Hepatic stellate cell (primary cell): ENCODE data around the gene NEU2.

Source experiments
- DNase-seq: peaks from one replicate; pipeline ENCODE4 v3.0.0; 2011; ENCODE audit warnings: low spot score

NEU2 gene

DNA sequence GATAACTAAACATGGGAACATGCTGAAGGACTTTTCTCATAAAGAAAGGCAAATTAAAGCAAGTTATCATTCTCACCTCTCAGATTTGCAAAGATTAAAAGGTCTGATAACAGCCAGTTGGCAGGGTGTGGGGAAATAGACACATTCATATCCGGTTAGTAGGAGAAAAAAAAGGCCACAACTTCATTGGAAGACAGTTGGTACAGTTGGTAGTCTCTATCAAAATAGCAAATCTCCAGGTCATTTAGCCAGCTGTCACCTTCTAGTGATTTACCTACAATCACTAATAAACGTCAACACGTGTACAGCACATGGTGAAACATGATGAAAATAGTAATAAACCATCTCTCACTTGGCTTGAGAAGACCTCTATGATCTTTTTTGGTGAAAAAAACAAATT, 44.3 kb downstream of the NEU2 start:
- no peak for DNase-seq

DNA sequence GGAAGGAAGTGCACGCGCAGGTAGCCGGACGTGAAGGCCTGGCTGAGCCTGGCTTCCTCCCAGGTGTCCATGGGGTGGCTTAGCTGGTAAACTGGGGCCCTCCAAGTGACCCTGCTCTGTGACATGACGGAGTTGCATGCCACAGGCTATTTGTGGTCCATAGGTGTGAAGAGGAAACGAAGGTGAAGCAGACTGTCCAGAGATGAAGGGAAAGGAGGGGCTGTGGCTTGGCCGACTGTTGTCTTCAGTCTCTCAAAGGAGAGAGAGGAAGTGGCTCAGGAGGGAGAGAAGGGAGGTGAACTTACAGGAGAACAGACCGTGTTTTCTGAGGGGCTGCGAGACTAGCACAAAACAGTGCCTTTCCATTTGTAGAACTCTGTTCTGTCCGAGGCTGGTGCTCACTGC, 47.0 kb downstream of the NEU2 start:
- DNase-seq, result no peak

DNA sequence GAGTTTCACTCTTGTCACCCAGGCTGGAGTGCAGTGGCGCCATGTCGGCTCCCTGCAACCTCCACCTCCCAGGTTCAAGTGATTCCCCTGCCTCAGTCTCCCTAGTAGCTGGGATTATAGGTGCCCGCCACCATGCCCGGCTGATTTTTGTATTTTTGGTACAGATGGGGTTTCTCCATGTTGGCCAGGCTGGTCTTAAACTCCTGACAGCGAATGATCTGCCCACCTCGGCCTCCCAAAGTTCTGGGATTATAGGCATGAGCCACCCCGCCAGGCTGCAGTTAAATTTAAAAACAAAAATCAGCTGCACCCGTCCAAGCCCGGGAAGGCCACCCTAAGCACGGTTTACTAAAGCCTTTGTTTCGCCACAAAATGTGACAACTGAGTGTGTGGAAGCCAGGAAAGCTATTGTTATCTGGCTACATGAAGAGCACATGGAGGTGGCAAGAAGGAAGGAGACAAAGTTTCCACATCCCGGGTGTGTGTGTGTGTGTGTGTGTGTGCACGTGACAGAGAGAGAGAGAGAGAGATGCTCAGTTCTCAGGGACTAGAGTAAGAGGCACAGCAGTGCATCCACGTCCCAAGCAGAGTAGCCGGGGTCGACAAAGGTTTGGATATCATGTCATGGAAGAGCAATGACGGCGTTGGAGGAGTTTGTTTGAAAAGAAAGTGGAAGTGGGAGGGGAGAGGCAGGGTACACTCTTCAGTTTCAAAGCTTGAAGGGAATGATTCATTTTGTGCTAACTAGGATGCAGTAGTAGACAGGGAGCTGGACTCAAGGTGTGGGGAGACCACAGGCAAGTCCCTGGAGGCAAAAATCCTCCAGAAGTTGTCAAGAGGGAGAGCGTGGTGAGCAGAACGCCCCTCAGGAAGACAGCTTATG, 47.7 kb downstream of the NEU2 start:
- no peak for DNase-seq

DNA sequence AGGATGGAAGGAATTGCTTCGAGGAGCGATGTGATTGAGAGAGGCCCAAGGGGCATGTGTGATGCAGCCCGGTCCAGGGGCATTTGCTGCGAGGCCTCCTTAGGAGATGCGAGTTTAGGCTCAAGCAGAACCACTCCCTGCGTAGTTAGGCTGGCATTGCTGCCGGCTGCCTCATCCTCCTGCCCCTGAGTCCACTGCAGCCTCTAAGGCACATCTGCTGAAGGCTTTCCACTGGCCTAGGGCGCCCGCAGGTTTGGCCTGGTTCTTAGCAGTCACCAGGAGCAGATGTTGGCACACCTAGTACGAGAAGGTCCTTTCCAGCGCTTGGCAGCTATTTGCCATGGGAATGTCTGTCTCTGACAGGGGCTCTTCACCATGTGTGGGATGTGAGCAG, 48.4 kb downstream of the NEU2 start:
- no peak for DNase-seq

DNA sequence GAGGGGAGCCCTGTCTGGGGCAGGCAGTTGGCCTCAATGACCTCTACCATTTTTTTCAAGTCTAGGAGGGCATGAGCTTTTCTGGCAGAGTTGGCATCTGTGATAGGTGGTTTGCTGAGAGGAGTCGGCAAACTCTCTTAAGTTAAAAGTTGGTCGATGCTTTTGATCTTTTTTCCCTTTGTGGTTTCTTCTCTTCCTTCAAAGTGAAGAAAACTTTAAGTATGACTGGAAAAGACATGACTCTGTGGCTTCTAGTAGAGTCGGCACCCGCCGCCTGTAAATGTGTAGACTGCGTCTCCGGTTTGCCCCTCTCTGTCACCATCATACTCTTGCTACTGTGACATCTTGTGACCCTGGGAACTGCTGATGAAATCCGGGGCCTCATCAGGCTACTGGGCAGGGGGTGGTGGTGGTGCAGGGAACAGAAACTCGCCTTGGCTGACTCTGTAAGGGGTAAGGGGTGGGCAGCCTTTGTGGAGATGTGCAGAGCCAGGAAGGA, 48.8 kb downstream of the NEU2 start:
- no peak for DNase-seq

DNA sequence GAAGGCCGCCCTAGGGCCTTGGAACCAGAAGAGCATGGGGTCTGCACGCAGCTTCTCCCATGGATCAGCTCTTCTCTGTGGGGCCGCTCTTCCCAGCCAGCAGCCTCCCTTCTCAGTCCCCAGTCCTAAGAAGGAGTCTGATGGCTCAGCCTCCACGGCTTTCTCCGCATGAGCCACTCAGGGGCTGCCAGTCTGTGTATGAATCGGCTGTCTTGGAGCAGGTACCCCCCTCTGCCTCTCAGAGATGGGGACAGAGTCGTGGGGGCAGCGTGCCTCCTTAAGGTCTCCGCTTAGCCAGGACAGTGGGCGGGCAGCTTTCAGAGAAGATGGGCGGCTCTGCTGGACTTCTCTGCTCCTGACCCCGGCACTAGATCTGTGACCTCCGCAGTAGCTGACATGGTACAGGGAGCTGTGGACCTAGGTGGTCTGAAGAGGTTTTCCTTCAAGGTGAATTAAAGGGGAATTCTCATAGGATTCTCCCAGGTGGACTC, 49.3 kb downstream of the NEU2 start:
- DNase-seq, result no peak

DNA sequence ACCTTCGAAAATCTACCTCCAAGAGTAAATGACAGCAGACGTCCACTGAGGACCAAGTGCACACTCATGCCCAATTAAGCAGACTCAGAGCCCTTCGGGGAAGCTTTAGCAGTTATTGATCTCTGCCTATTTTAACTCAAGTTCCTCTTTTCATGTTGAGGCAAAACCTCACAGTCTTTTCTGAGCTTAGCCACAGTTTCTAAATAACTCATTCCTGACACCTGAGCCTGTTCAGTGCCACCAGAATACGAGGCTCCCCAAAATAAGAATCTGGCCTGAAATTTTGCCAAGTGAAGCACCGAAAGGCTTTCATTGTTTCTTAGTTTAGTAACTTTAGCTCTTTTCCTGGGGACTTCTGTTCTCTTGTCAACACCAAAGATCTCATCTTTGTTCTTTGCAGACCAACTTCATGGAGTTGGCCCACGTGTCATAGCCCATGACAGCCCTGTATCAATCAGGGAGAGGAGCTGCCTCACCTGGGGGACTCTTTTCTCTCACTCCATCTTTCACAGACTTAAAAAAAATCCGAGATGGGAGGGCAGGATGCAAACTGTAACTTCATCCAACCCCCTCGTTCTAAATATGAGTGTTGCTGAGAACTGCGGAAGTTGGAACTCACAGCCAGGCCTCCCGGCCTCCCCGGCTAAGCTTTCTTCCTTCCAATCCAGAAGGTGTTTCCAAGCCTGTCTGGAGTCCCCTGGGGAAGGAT, 49.9 kb downstream of the NEU2 start:
- DNase-seq, result no peak

DNA sequence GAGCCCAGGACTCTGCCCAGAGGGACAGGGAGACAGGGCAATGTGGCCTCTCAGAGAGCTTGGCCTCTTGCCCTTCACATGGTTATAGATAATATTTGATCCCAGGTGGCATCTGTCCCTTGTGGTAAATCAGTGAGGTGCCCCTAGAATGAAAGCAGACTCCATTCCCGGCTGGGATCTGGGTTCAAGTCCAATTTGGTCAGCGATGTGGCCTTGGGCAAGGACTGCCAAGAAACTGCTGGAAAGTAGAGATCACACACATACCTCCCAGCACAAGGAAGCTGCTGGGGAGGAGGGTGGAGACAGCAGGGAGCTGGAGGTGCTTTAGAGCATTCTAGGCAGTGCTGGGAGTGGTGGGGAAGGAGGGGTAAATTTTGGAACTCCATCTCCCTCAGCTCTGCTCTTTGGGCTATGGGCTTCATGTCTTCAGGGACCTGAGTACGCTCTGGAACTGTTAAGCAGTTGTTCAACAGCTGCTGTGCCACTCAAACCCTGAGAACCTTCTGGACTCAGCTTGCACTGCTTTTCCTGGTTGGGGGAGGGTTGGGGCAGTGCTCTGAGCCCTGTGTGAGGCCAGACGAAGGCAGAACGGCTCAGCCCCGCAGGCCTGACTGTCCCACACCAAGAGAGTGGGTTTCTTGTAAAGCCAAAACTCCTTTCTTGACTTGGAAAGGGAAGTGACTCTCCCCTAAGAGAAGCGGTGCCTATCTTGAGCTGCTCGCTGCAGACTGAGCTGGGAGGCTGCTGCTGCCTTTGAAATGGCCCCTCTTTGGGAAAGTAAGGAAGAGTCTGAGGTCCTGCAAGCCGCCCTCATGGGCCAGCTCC, 50.7 kb downstream of the NEU2 start:
- DNase-seq, result no peak

DNA sequence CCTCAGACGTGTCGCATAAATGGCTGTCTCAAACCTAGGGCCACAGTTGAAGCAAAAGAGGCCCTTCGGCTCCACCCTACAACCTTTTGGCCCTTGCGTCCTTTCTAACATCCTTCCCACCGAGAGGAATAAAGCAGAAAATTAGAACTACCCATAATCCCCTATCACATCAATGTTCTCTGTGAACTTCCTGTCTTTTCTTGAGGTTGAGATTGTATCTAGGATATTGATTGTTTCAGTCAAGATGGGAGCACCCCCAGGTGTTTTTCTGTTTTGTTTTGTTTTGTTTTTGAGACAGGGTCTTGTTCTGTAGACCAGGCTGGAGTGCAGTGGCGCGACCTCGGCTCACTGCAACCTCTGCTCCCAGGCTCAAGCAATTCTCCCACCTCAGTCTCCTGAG, 51.3 kb downstream of the NEU2 start:
- DNase-seq, result no peak

DNA sequence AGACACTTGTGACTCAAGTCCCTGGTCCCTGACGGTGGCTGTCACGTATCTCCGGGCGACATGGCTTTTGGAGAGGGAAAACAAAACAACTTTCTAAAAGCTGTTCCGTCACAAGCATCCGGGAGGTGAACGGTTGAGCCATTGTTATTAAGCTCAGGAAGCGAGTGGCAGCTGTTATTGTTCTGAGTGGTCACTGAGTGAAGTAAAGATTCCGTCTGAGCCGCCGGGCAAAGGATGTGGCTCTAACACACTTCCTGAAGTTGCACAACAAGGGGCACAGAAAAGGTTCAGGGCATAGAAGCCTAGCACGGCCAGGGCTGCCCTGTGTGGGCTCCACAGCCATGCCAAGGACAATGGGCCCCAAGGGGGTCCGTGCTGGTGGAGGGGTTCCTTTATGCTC, 52.0 kb downstream of the NEU2 start:
- DNase-seq, result no peak
